H1 (cell line): ENCODE data around the gene TNS4. TPM values are rescaled to one million over a fixed set of nuclear protein-coding genes. Genes with fewer than 3 reads are reported as not detected.

ENCODE experiments used
- CTCF ChIA-PET: fragments of 300-600 bp; sonication (Branson Sonifier 250); formaldehyde crosslinking; loops from one replicate; lab custom pipeline; 2021; ENCODE audit not compliant: partially characterized antibody; lab: Charles Lee
- POLR2A ChIA-PET: fragments of 300-600 bp; sonication (Branson Sonifier 250); formaldehyde crosslinking; loops from one replicate; lab custom pipeline; 2021; ENCODE audit warnings: inconsistent platforms; ENCODE audit not compliant: partially characterized antibody; lab: Charles Lee
- DNase-seq, 2 experiments: peaks; one replicate each; pipeline versions ENCODE4 v3.0.0 to v3.0.0-alpha.2; 2010 to 2022; ENCODE audit warnings: low spot score in 2 of 2, low read depth in 1 of 2, mixed read lengths in 1 of 2
- FAIRE-seq: peaks from 2 replicates; lab custom pipeline; 2011; peaks lifted over from hg19 to GRCh38; lab: Jason Lieb, UNC
- H2AFZ ChIP-seq: 2 replicates; pipeline ENCODE4 v1.8.1; 2012; ENCODE audit warnings: low read length, inconsistent platforms
- H2AK5ac ChIP-seq: 2 replicates; pipeline ENCODE4 v1.6.1; 2013; ENCODE audit warnings: low read depth, low read length
- H2BK120ac ChIP-seq: replicated peaks from 2 replicates; pipeline ENCODE3; 2013; ENCODE audit warnings: low read depth, low read length, inconsistent platforms
- H2BK12ac ChIP-seq: 2 replicates; pipeline ENCODE4 v1.6.1; 2013; ENCODE audit warnings: low read depth, low read length
- H2BK15ac ChIP-seq: 2 replicates; pipeline ENCODE4 v1.6.1; 2013; ENCODE audit warnings: low read length
- H2BK20ac ChIP-seq: 2 replicates; pipeline ENCODE4 v1.6.1; 2013; ENCODE audit warnings: low read length
- H2BK5ac ChIP-seq: 2 replicates; pipeline ENCODE4 v1.6.1; 2013; ENCODE audit warnings: low read depth, low read length
- H3K14ac ChIP-seq: 2 replicates; pipeline ENCODE4 v1.6.1; 2013; ENCODE audit warnings: inconsistent platforms; ENCODE audit not compliant: insufficient read length
- H3K18ac ChIP-seq: 2 replicates; pipeline ENCODE4 v1.6.1; 2013; ENCODE audit warnings: low read length; ENCODE audit errors: extremely low read depth
- H3K23ac ChIP-seq: 2 replicates; pipeline ENCODE4 v1.6.1; 2013; ENCODE audit warnings: inconsistent platforms; ENCODE audit not compliant: insufficient read length
- H3K23me2 ChIP-seq: 2 replicates; pipeline ENCODE4 v1.6.1; 2013; ENCODE audit warnings: low read depth, low read length
- H3K27ac ChIP-seq: 2 replicates; pipeline ENCODE4 v1.6.1; 2011; ENCODE audit warnings: low read depth, low read length, inconsistent platforms
- H3K27me3 ChIP-seq, 4 experiments: replicated peaks in 1 of 4; 1 replicate in 1 of 4; 2 replicates in 3 of 4; pipeline versions ENCODE4 v1.6.1 to v1.8.1; 2011 to 2013; ENCODE audit warnings: low read length in 3 of 4, mild to moderate bottlenecking in 3 of 4, inconsistent platforms in 2 of 4, mixed read lengths in 2 of 4, moderate library complexity in 1 of 4; ENCODE audit not compliant: control insufficient read depth in 3 of 4, insufficient read depth in 3 of 4; ENCODE audit errors: extremely low read depth in 1 of 4
- H3K36me3 ChIP-seq, 4 experiments: 2 replicates each; pipeline versions ENCODE4 v1.6.1 to v1.8.1; 2011 to 2013; ENCODE audit warnings: mild to moderate bottlenecking in 4 of 4, low read length in 3 of 4, moderate library complexity in 2 of 4, control low read depth in 1 of 4, inconsistent platforms in 1 of 4; ENCODE audit not compliant: insufficient read depth in 4 of 4, control insufficient read depth in 2 of 4
- H3K4ac ChIP-seq: replicated peaks from 2 replicates; pipeline ENCODE3; 2013; ENCODE audit warnings: low read length, low read depth, mixed read lengths, inconsistent platforms; ENCODE audit not compliant: insufficient read length
- H3K4me1 ChIP-seq, 4 experiments: replicated peaks in 1 of 4; 1 replicate in 1 of 4; 2 replicates in 3 of 4; pipeline versions ENCODE4 v1.6.1 to v1.8.1; 2011 to 2013; ENCODE audit warnings: low read length in 3 of 4, inconsistent platforms in 2 of 4, mixed read lengths in 1 of 4; ENCODE audit not compliant: insufficient read depth in 4 of 4, control insufficient read depth in 3 of 4
- H3K4me2 ChIP-seq, 2 experiments: 2 replicates each; pipeline versions ENCODE4 v1.6.1 to v1.8.1; 2011 to 2013; ENCODE audit warnings: low read depth in 2 of 2, low read length in 2 of 2, control low read depth in 1 of 2, inconsistent platforms in 1 of 2, mild to moderate bottlenecking in 1 of 2; ENCODE audit not compliant: insufficient read depth in 1 of 2
- H3K4me3 ChIP-seq, 4 experiments: fragments of 200-600, 300-600 bp in 1 of 4; sonication (generic), shearing (Covaris generic), sonication (Bioruptor Twin) in 1 of 4; 2 replicates each; pipeline versions ENCODE4 v1.5.1 to v1.8.1; 2011 to 2016; ENCODE audit warnings: low read length in 4 of 4, low read depth in 3 of 4, control low read depth in 2 of 4, inconsistent platforms in 2 of 4, mild to moderate bottlenecking in 2 of 4, mixed read lengths in 1 of 4, moderate library complexity in 1 of 4; ENCODE audit not compliant: insufficient read depth in 2 of 4; ENCODE audit errors: extremely low read depth in 1 of 4
- H3K56ac ChIP-seq: replicated peaks from 2 replicates; pipeline ENCODE3; 2013; ENCODE audit warnings: low read depth, mild to moderate bottlenecking, mixed read lengths, low read length, inconsistent platforms; ENCODE audit not compliant: insufficient read length
- H3K79me1 ChIP-seq: 2 replicates; pipeline ENCODE4 v1.6.1; 2013; ENCODE audit warnings: low read depth, low read length, control low read depth
- H3K79me2 ChIP-seq, 2 experiments: 2 replicates each; pipeline versions ENCODE4 v1.6.1 to v1.8.1; 2012 to 2013; ENCODE audit warnings: low read length in 2 of 2, mild to moderate bottlenecking in 2 of 2, inconsistent platforms in 1 of 2; ENCODE audit not compliant: insufficient read depth in 2 of 2, control insufficient read depth in 1 of 2
- H3K9ac ChIP-seq, 4 experiments: replicated peaks in 1 of 4; 1 replicate in 1 of 4; 2 replicates in 3 of 4; pipeline versions ENCODE4 v1.6.1 to v1.8.1; 2011 to 2013; ENCODE audit warnings: low read depth in 3 of 4, low read length in 3 of 4, control low read depth in 2 of 4, mild to moderate bottlenecking in 2 of 4, moderate library complexity in 2 of 4, inconsistent platforms in 1 of 4; ENCODE audit errors: extremely low read depth in 1 of 4
- H3K9me3 ChIP-seq, 2 experiments: 2 replicates each; pipeline versions ENCODE4 v1.6.1 to v1.8.1; 2012 to 2013; ENCODE audit warnings: mild to moderate bottlenecking in 2 of 2, moderate library complexity in 2 of 2, control low read depth in 1 of 2, inconsistent platforms in 1 of 2, low read depth in 1 of 2, low read length in 1 of 2, mixed read lengths in 1 of 2; ENCODE audit not compliant: insufficient read depth in 2 of 2
- H4K20me1 ChIP-seq, 2 experiments: replicated peaks in 1 of 2; 2 replicates each; pipeline versions ENCODE3 to v1.8.1; 2011 to 2013; ENCODE audit warnings: inconsistent platforms in 2 of 2, low read length in 2 of 2, mild to moderate bottlenecking in 1 of 2; ENCODE audit not compliant: insufficient read depth in 2 of 2, control insufficient read depth in 1 of 2
- H4K5ac ChIP-seq: 2 replicates; pipeline ENCODE4 v1.6.1; 2013; ENCODE audit warnings: low read length, low read depth, mixed read lengths, inconsistent platforms; ENCODE audit not compliant: insufficient read length
- H4K8ac ChIP-seq: 2 replicates; pipeline ENCODE4 v1.8.0; 2013; ENCODE audit warnings: mild to moderate bottlenecking, moderate library complexity, low read length, inconsistent platforms; ENCODE audit not compliant: insufficient read depth; ENCODE audit errors: extremely low read depth
- H4K91ac ChIP-seq: replicated peaks from 2 replicates; pipeline ENCODE3; 2013; ENCODE audit warnings: low read length, mixed read lengths, inconsistent platforms; ENCODE audit not compliant: insufficient read length
- BACH1 ChIP-seq: IDR thresholded peaks from 2 replicates; pipeline ENCODE4 v1.6.1; 2012; ENCODE audit warnings: low read length, improper control_type of control experiment
- BRCA1 ChIP-seq: IDR thresholded peaks from 2 replicates; pipeline ENCODE4 v1.6.1; 2012; ENCODE audit warnings: low read depth, low read length, improper control_type of control experiment
- CBX5 ChIP-seq: fragments of 300-800, 300-1000 bp; sonication (generic); IDR thresholded peaks from 2 replicates; pipeline ENCODE4 v1.7.1; 2016; ENCODE audit warnings: antibody characterized with exemption, low read length, low read depth
- HDAC6 ChIP-seq: IDR thresholded peaks from one replicate; pipeline ENCODE4 v1.7.1; 2012; ENCODE audit warnings: low read depth, mild to moderate bottlenecking, inconsistent platforms, low read length, moderate library complexity
- RFX5 ChIP-seq: IDR thresholded peaks from 2 replicates; pipeline ENCODE4 v1.6.1; 2011; ENCODE audit warnings: low read depth, low read length, improper control_type of control experiment, borderline replicate concordance
- SIX5 ChIP-seq: IDR thresholded peaks from 2 replicates; pipeline ENCODE4 v1.6.1; 2011; ENCODE audit warnings: mild to moderate bottlenecking, low read depth, low read length
- TBP ChIP-seq: IDR thresholded peaks from 2 replicates; pipeline ENCODE4 v1.6.1; 2011; ENCODE audit warnings: low read depth, low read length, improper control_type of control experiment
- WGBS, 2 experiments: shearing (Covaris generic) in 1 of 2; methylation state at CpG; one replicate each; pipeline versions ENCODE4 v1.1.6 to v1.1.7; 2013 to 2015; ENCODE audit warnings: low lambda C conversion rate in 2 of 2, mixed read lengths in 2 of 2, inconsistent platforms in 1 of 2, low coverage in 1 of 2, missing lambda C conversion rate in 1 of 2; ENCODE audit not compliant: insufficient replicate concordance in 2 of 2, insufficient coverage in 1 of 2, insufficient read length in 1 of 2; ENCODE audit errors: extremely low coverage in 1 of 2, missing lambda C conversion rate in 1 of 2; 5-methylcytosine and 5-hydroxymethylcytosine counted together
- polyA plus RNA-seq, 7 experiments: library from polyadenylated mRNA; depleted of rRNA in 3 of 7; stranded (reverse) in 5 of 7; unstranded in 2 of 7; fragments of >200 nt in 5 of 7; fragments of 200-250 nt in 2 of 7; gene quantifications; 1 replicate in 5 of 7; 2 replicates in 1 of 7; 4 replicates in 1 of 7; pipeline versions ENCODE4 v1.2.1 to v1.2.3, GENCODE V29; 2011 to 2013; ENCODE audit warnings: missing spikeins in 2 of 7, mixed read lengths in 2 of 7
- total RNA-seq: library from RNA; stranded (reverse); fragmentation: NEBNext Ultra II Directional; extraction: Animal tissue kit (Norgen Biotek cat#: 25700); gene quantifications from 2 replicates; pipeline ENCODE4 v1.2.1, GENCODE V29; 2021

The TNS4 gene
- total and polyA plus RNA-seq, 2 of the 8 experiments (the other 6 are each of a cell fraction or from before 2014, with no cell fraction given), result 0.20 to 0.21 TPM

GRCh38 chr17:40502716-40503115 lies 1.3 kb upstream of the TNS4 start:
- CTCF ChIA-PET, result interaction anchor here (1.0 to 2.4 kb wide), 9 partner anchors 8 to 60 kb away, joined by 3 to 13 read pairs (median 5); partner anchors contain the start of gene IGFBP4
- DNase-seq, result no peak
- no peak overlapping the region for H3K4me3 ChIP-seq

More at GRCh38 chr17:40502716-40503115, 1.3 kb upstream of the TNS4 start:
- no peak overlapping the region for H3K14ac ChIP-seq
- no peak overlapping the region for H3K23ac ChIP-seq
- no peaks in the 10 kb centered on the region for H3K79me2 ChIP-seq
- no peaks in the 10 kb centered on the region for H3K27me3 ChIP-seq
- no peak overlapping the region for H3K56ac ChIP-seq
- no peaks in the 10 kb centered on the region for H3K79me1 ChIP-seq
- H3K18ac ChIP-seq, result no peak overlapping the region
- H3K9me3 ChIP-seq, result no peaks in the 10 kb centered on the region
- POLR2A ChIA-PET, result interaction anchor here (1.0 to 1.4 kb wide), 2 partner anchors 27 to 59 kb away, joined by 3 to 4 read pairs; partner anchors contain the start of gene IGFBP4
- H3K9ac ChIP-seq, result no peak overlapping the region
- H4K8ac ChIP-seq, result no peak overlapping the region
- H2BK15ac ChIP-seq, result no peak overlapping the region
- peaks cover 3% of the 10 kb centered on the region; the same call in 1 of the 2 replicates for H3K23me2 ChIP-seq
- no peak overlapping the region for H4K5ac ChIP-seq
- TF ChIP-seq CBX5, result no peak
- no peak for TF ChIP-seq TBP
- TF ChIP-seq BRCA1, result no peak
- TF ChIP-seq HDAC6, result no peak
- no peak for TF ChIP-seq BACH1
- TF ChIP-seq RFX5, result no peak
- TF ChIP-seq SIX5, result no peak
- no peak overlapping the region for H3K27ac ChIP-seq
- peak overlapping the region; percentile 79 for H4K91ac ChIP-seq
- no peaks in the 10 kb centered on the region for H4K20me1 ChIP-seq
- H3K4me1 ChIP-seq, result peaks cover 5 to 20% (median 7%) of the 10 kb centered on the region in 4 experiments; a peak in 6 of 7 replicates
- no peak overlapping the region for H3K4me2 ChIP-seq
- H2BK5ac ChIP-seq, result no peak overlapping the region
- no peak overlapping the region for H2AK5ac ChIP-seq
- FAIRE-seq, result no peak
- H2AFZ ChIP-seq, result no peak overlapping the region
- H2BK20ac ChIP-seq, result no peak overlapping the region
- no peaks in the 10 kb centered on the region for H3K36me3 ChIP-seq
- H3K4ac ChIP-seq, result no peak overlapping the region
- 87% methylated on average over 5 of the region's 5 CpGs; no CpG with 5 or more reads in 1 of the 2 experiments for WGBS, 2 experiments
- no peak overlapping the region for H2BK120ac ChIP-seq
- no peak overlapping the region for H2BK12ac ChIP-seq
